ENCODE data around the gene ZNF90.
"Not testable (repeated sequence)": the region's sequence is repeated elsewhere in the genome, so short reads cannot be mapped to it uniquely, and the experiment has no call there.

The ZNF90 gene

DNA sequence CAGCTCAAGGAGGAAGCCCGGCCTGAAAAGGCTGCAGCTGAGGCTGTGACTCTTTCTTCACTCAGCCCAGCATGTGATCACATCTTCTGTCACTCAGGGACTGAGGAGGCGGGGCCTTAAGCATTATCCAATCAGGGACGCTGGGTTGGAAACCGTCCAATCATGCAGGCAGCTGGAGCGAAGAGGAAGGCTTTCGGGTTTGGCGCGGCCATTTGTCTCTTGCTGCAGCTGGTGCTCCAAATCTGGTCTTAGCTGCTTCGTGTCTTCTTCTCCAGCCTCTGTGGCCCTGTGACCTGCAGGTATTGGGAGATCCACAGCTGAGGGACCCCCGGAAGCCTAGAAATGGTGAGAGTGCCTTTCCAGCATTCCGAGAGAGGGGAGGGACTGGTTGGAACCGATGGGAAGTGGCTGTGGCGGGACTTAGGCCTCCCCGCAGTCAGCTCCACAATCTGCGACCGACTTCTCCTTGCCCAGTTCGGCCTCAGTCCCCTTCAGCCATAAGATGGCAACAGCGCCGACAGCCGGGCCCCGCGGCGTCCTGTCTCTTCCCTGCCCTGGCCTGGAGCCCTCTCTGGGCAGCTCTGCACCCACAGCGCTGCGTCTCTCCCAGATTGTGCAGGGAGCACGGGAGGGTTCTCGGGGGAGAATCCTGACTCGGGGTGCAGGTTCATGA, at the start of gene ZNF90:
Gene ZNF90, plus strand, starts transcription at position 210 of the 673 bp plus-strand sequence. Its CDS starts 133 bp downstream, at position 343.
- peak; percentile 96 for DNase-seq (ENCODE audit: low read depth, low spot score)

DNA sequence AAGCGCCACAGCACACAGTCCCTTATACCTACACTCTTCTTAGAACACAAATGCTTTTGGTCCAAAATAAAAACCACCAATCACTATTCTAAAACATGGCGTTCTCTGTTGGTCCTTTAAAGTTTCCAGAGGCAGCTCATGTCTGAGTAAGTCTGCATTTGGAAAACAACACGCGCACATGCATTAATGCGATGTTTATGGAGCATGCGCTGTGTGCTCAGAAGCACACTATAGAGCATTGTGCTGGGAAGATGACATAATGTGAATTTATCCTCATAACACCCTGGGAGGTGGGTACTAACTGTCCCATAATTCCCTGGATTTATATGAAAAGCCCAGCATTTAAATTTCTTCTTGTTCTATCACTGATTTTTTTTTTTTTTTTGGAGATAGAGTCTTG, 49.2 kb upstream of the ZNF90 start:
- no peak for DNase-seq (ENCODE audit: low read depth, low spot score)
- TF ChIP-seq, protein P1, sequence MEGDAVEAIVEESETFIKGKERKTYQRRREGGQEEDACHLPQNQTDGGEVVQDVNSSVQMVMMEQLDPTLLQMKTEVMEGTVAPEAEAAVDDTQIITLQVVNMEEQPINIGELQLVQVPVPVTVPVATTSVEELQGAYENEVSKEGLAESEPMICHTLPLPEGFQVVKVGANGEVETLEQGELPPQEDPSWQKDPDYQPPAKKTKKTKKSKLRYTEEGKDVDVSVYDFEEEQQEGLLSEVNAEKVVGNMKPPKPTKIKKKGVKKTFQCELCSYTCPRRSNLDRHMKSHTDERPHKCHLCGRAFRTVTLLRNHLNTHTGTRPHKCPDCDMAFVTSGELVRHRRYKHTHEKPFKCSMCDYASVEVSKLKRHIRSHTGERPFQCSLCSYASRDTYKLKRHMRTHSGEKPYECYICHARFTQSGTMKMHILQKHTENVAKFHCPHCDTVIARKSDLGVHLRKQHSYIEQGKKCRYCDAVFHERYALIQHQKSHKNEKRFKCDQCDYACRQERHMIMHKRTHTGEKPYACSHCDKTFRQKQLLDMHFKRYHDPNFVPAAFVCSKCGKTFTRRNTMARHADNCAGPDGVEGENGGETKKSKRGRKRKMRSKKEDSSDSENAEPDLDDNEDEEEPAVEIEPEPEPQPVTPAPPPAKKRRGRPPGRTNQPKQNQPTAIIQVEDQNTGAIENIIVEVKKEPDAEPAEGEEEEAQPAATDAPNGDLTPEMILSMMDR (IDR thresholded peaks at IDR 0.05; ENCODE audit: low read depth, low read length): no peak
- in situ Hi-C loops (cut with HindIII; ENCODE audit: low sequenced_read_pairs): no loop called here

More for the DNA sequence above, at the start of gene ZNF90:
- in situ Hi-C loops (cut with HindIII; ENCODE audit: low sequenced_read_pairs): no loop called here
- TF ChIP-seq, protein P1 (IDR thresholded peaks at IDR 0.05; ENCODE audit: low read depth, low read length): peak; percentile 8
- peak within 1 kb of the TSS; percentile 57 for H3K4me3 ChIP-seq (ENCODE audit: low read depth, low read length)

DNA sequence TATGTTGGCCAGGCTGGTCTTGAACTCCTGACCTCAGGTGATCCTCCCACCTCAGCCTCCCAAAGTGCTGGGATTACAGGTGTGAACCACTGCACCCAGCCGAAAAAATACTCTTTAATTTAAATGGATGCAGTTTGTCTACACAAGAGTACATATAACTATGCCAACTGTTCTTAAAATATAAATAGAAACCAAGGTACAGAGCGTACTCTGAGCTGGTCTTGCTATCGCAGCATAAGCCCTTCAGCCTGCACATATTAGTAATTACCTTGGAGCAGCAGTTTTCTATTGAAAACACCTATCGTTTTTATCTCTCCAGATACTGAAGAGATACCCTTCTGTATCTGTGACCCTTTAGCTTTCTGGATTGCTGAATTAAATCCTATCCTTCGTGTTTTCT, 41.9 kb upstream of the ZNF90 start:
- H3K4me3 ChIP-seq (ENCODE audit: low read depth, low read length): no peak overlapping the region
- DNase-seq (ENCODE audit: low read depth, low spot score): no peak
- TF ChIP-seq, protein P1 (IDR thresholded peaks at IDR 0.05; ENCODE audit: low read depth, low read length): no peak
- in situ Hi-C loops (cut with HindIII; ENCODE audit: low sequenced_read_pairs): no loop called here

More for the DNA sequence above, 49.2 kb upstream of the ZNF90 start:
- H3K4me3 ChIP-seq (ENCODE audit: low read depth, low read length): no peak overlapping the region

DNA sequence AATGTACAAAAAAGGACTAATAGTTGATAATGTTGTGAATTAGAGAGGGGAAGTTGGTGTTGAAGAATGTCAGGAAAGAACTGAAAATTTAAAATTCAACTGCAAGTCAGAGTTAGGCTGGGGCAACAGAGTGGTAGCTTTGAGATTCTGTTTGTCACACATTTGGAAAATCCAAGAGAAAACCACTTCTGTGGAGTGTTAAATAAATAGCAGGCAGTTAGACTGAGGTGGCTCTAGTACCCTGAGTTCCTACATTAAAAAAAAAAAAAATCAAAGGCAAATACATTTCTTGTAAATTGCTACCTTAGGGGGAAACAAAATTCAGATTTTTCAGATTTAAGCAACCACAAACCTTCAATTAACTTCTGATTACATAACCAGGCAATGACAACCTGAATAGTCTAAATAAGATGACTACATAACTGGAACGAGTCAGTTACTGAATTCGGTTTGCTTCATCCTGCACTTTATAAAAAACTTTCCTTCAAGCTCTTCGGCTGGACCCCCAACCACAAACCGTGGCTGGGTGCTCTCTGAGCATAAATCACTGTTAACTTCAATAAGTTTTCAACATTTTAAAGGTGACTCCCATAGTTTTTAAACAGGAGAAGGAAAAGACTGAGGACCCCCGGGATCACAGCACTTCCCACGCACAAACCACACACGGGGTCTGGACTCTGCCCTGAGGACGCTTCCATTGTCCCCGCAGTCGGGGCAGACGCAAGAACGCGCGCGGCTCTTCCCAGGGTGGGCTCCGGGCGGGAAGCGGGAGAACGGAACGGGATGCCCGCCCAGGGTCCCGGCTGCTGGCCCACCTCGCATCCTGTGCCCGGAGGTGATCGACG, 39.2 kb upstream of the ZNF90 start:
- in situ Hi-C loops (cut with HindIII; ENCODE audit: low sequenced_read_pairs): no loop called here
- DNase-seq (ENCODE audit: low read depth, low spot score): no peak
- TF ChIP-seq, protein P1 (IDR thresholded peaks at IDR 0.05; ENCODE audit: low read depth, low read length): no peak
- H3K4me3 ChIP-seq (ENCODE audit: low read depth, low read length): peak overlapping the region; percentile 80

DNA sequence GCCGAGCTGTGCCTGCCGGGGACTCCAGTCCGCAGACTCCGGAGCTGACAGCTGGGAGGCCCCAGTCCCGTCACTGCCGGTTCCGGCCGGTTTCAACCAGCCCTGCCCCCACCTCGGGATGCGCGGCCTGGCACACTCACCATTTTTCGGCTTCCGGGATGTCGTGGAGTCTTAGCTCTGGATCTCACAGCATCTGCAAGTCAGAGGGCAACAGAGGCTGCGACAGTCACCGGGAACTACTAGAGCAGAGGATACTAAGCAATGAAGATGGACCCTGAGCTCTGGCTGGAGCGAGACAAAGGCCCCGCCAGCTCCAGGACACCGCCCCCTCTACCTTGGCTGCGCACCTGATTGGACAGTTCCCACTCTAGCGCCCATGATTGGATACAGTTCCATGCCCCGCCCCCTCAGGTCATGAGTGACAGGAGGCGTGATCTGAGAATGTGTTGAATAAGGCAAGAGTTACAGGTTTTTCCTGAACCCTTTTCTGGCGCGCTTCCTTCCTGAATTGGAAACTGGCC, 38.5 kb upstream of the ZNF90 start, which contains the start of gene ZNF682:
Gene ZNF682, minus strand, starts transcription at position 303 of the 521 bp plus-strand sequence. Its CDS starts 160 bp downstream, at position 143.
- in situ Hi-C loops (cut with HindIII; ENCODE audit: low sequenced_read_pairs): no loop called here
- TF ChIP-seq, protein P1 (IDR thresholded peaks at IDR 0.05; ENCODE audit: low read depth, low read length): no peak
- peak; percentile 94 for DNase-seq (ENCODE audit: low read depth, low spot score)
- H3K4me3 ChIP-seq (ENCODE audit: low read depth, low read length): peak within 1 kb of the TSS; percentile 80

DNA sequence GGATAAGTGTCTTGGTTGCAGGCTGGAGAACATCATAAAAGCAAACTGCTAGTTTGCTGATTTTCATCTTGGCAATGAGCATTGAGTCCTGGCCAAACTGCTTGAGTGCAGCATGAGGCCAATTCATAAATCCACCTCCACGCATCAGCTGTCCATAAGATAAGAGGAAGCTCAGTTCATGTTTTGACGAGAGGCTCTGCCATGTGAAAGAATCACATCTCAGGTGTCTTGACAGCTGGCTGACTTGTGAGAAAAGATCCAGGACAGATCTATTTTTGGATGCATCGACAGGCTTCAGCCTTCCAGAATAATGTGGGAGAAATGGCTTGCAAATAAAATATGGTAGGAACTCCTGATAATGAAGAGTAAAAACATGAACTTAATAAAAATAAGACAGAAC, 33.1 kb upstream of the ZNF90 start:
- in situ Hi-C loops (cut with HindIII; ENCODE audit: low sequenced_read_pairs): no loop called here
- TF ChIP-seq, protein P1 (IDR thresholded peaks at IDR 0.05; ENCODE audit: low read depth, low read length): no peak
- DNase-seq (ENCODE audit: low read depth, low spot score): no peak
- H3K4me3 ChIP-seq (ENCODE audit: low read depth, low read length): no peak overlapping the region

DNA sequence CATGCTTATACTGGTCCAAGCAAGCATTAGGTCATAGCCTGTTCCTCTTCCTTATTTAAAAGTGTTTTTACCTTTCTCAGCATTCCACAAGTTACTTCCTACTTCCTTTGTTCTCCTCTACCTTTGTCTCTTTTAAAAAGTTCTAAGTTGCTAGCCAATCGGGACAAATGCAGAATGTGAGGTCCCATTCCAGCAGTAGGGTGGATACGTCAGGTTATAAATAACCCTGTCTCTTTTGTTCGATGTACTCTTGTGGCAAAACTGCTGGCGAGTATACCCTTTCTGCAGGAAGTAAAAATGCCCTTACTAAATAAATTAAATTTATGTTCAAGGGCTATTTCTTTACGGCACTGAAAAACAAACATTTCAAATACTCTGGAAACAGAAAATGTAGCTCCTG, 32.1 kb upstream of the ZNF90 start:
- DNase-seq (ENCODE audit: low read depth, low spot score); in situ Hi-C loops (cut with HindIII; ENCODE audit: low sequenced_read_pairs); H3K4me3 ChIP-seq (ENCODE audit: low read depth, low read length): not testable (repeated sequence)
